Endothelial cell of umbilical vein (primary cell): ENCODE results near the gene ANGEL2. TPM values are rescaled to one million over a fixed set of nuclear protein-coding genes. Genes with fewer than 3 reads are reported as not detected.

Experiments
- BruUV-seq: library from RNA; stranded (reverse); fragments of 400-500 nt; replicated peaks from 2 replicates; lab custom pipeline; 2021; lab: Mats Ljungman, UMichigan
- CTCF ChIA-PET: fragments of 300-600, 350-600 bp; sonication (Branson Sonifier 250); formaldehyde crosslinking; loops from one replicate; lab custom pipeline; 2021; ENCODE audit warnings: antibody characterized with exemption, inconsistent platforms; lab: Charles Lee
- POLR2A ChIA-PET: fragments of 300-600, 350-600 bp; sonication (Branson Sonifier 250); formaldehyde crosslinking; loops from one replicate; lab custom pipeline; 2021; ENCODE audit warnings: antibody characterized with exemption, inconsistent platforms; lab: Charles Lee
- DNase-seq: peaks from one replicate; pipeline ENCODE4 v3.0.0-alpha.2; 2011; ENCODE audit warnings: low read depth, low spot score
- FAIRE-seq: peaks from 2 replicates; lab custom pipeline; 2011; peaks lifted over from hg19 to GRCh38; lab: Jason Lieb, UNC
- H2AFZ ChIP-seq: 2 replicates; pipeline ENCODE4 v1.6.0; 2012; ENCODE audit warnings: low read depth, low read length, control low read depth, inconsistent platforms
- H3K27ac ChIP-seq: 2 replicates; pipeline ENCODE4 v1.5.1; 2011; ENCODE audit warnings: low read depth, mild to moderate bottlenecking, control low read depth, low read length, moderate library complexity; ENCODE audit not compliant: insufficient read depth
- H3K27me3 ChIP-seq, 2 experiments: 2 replicates each; pipeline versions ENCODE4 v1.6.0 to v1.6.1; 2011; ENCODE audit warnings: low read length in 2 of 2, mixed read lengths in 1 of 2; ENCODE audit not compliant: control insufficient read depth in 2 of 2, insufficient read depth in 2 of 2
- H3K36me3 ChIP-seq, 2 experiments: 2 replicates in 1 of 2; 3 replicates in 1 of 2; pipeline ENCODE4 v1.5.1; 2011; ENCODE audit warnings: low read length in 2 of 2, mild to moderate bottlenecking in 1 of 2, moderate library complexity in 1 of 2; ENCODE audit not compliant: control insufficient read depth in 2 of 2, insufficient read depth in 2 of 2; ENCODE audit errors: extremely low read depth in 1 of 2
- H3K4me1 ChIP-seq: 3 replicates; pipeline ENCODE4 v1.5.1; 2011; ENCODE audit warnings: mild to moderate bottlenecking, low read length; ENCODE audit not compliant: control insufficient read depth, insufficient read depth; ENCODE audit errors: extremely low read depth
- H3K4me2 ChIP-seq: 2 replicates; pipeline ENCODE4 v1.6.1; 2011; ENCODE audit warnings: low read length, control low read depth, mixed read lengths; ENCODE audit not compliant: insufficient read depth
- H3K4me3 ChIP-seq, 3 experiments: fragments of 200-600 bp in 1 of 3; sonication (generic), shearing (Covaris generic) in 1 of 3; replicated peaks in 1 of 3; 2 replicates each; pipeline ENCODE4 v1.5.1; 2011 to 2016; ENCODE audit warnings: control low read depth in 3 of 3, low read length in 3 of 3, mild to moderate bottlenecking in 2 of 3, inconsistent platforms in 1 of 3, low read depth in 1 of 3, moderate library complexity in 1 of 3; ENCODE audit not compliant: insufficient read depth in 1 of 3
- H3K79me2 ChIP-seq: 2 replicates; pipeline ENCODE4 v1.6.0; 2012; ENCODE audit warnings: low read length, inconsistent platforms; ENCODE audit not compliant: control insufficient read depth, insufficient read depth
- H3K9ac ChIP-seq: replicated peaks from 2 replicates; pipeline ENCODE3; 2011; ENCODE audit warnings: low read length, control low read depth; ENCODE audit not compliant: insufficient read depth; ENCODE audit errors: extremely low read depth
- H3K9me1 ChIP-seq: replicated peaks from 3 replicates; pipeline ENCODE4 v1.6.0; 2011; ENCODE audit warnings: mild to moderate bottlenecking, low read length; ENCODE audit not compliant: control insufficient read depth, insufficient read depth; ENCODE audit errors: extremely low read depth
- H3K9me3 ChIP-seq: replicated peaks from 2 replicates; pipeline ENCODE4 v1.5.1; 2012; ENCODE audit warnings: low read length, inconsistent platforms; ENCODE audit not compliant: control insufficient read depth, insufficient read depth
- H4K20me1 ChIP-seq: replicated peaks from 2 replicates; pipeline ENCODE3; 2011; ENCODE audit warnings: mild to moderate bottlenecking, low read length; ENCODE audit not compliant: control insufficient read depth, insufficient read depth; ENCODE audit errors: extremely low read depth
- CTCF ChIP-seq, 2 donors: IDR thresholded peaks; 1 replicate in 1 of 2; 2 replicates in 1 of 2; pipeline ENCODE4 v1.5.1; 2011; ENCODE audit warnings: low read length in 2 of 2, mild to moderate bottlenecking in 2 of 2, moderate library complexity in 2 of 2, control low read depth in 1 of 2, inconsistent platforms in 1 of 2, low read depth in 1 of 2; ENCODE audit not compliant: insufficient read depth in 1 of 2; ENCODE audit errors: extremely low read depth in 1 of 2
- EZH2 ChIP-seq: IDR thresholded peaks from 2 replicates; pipeline ENCODE4 v1.6.1; 2012; ENCODE audit warnings: borderline replicate concordance, low read depth, mild to moderate bottlenecking, moderate library complexity, low read length, inconsistent platforms; ENCODE audit not compliant: severe bottlenecking
- FOS ChIP-seq: IDR thresholded peaks from 2 replicates; pipeline ENCODE4 v1.6.1; 2011; ENCODE audit warnings: mild to moderate bottlenecking, low read length, moderate library complexity, borderline replicate concordance; ENCODE audit not compliant: insufficient read depth
- GATA2 ChIP-seq: IDR thresholded peaks from 2 replicates; pipeline ENCODE4 v1.7.0; 2011; ENCODE audit warnings: low read depth, mild to moderate bottlenecking, moderate library complexity, mixed read lengths, low read length; ENCODE audit not compliant: insufficient read length, insufficient read depth
- JUN ChIP-seq: IDR thresholded peaks from 2 replicates; pipeline ENCODE4 v1.6.1; 2011; ENCODE audit warnings: borderline replicate concordance, low read depth; ENCODE audit not compliant: insufficient read length, insufficient read depth
- MAX ChIP-seq: IDR thresholded peaks from 2 replicates; pipeline ENCODE4 v1.6.1; 2011; ENCODE audit not compliant: insufficient read depth, insufficient read length
- MYC ChIP-seq: IDR thresholded peaks from one replicate; pipeline ENCODE4 v1.6.1; 2011; ENCODE audit warnings: mild to moderate bottlenecking, low read depth, low read length
- POLR2A ChIP-seq: IDR thresholded peaks from 2 replicates; pipeline ENCODE4 v1.6.1; 2012; ENCODE audit warnings: low read depth, mild to moderate bottlenecking, control low read depth, low read length
- POLR2AphosphoS5 ChIP-seq: IDR thresholded peaks from 2 replicates; pipeline ENCODE4 v1.6.1; 2012; ENCODE audit warnings: low read depth, mild to moderate bottlenecking, control low read depth, low read length, moderate library complexity; ENCODE audit not compliant: insufficient read depth
- dilution Hi-C: fragments of 300-500 bp; cut with MboI; formaldehyde crosslinking; loops from one replicate; pipeline ENCODE4 v1.15.0; 2019; ENCODE audit warnings: low sequenced_read_pairs; ENCODE audit not compliant: extremely low pct_ligation_motif_present
- intact Hi-C: fragments of 100-400 bp; cut with micrococcal nuclease; formaldehyde crosslinking; loops from one replicate; pipeline ENCODE4 v1.10.0; 2022
- polyA plus RNA-seq, 4 experiments: library from polyadenylated mRNA; depleted of rRNA in 3 of 4; stranded (reverse) in 3 of 4; unstranded in 1 of 4; fragments of >200 nt; gene quantifications; 2 replicates each; pipeline versions ENCODE4 v1.2.1 to v1.2.3, GENCODE V29; 2011 to 2012; ENCODE audit warnings: missing spikeins in 1 of 4
- total RNA-seq: library from RNA; stranded (reverse); gene quantifications from 2 replicates; pipeline ENCODE4 v1.2.3, GENCODE V29; 2021

Gene ANGEL2
- total and polyA plus RNA-seq, 2 donors (not counting 3 experiments of a cell fraction or from before 2014, with no cell fraction given): 11.9 to 39.1 TPM

GRCh38 chr1:213034713-213035112 is 19.0 kb upstream of the ANGEL2 start:
- FAIRE-seq (no peak), DNase-seq (no peak)
- H3K79me2 ChIP-seq: no peaks in the 10 kb centered on the region
- H3K27ac ChIP-seq: no peak overlapping the region
- H3K9me3 ChIP-seq: no peaks in the 10 kb centered on the region
- H2AFZ ChIP-seq: no peak overlapping the region
- ChIA-PET CTCF (no interaction called here), POLR2A (no interaction called here)
- dilution Hi-C loops: no loop called here
- no peak overlapping the region for H3K9ac ChIP-seq
- TF ChIP-seq EZH2: no peak
- no peak for TF ChIP-seq POLR2A
- no peak for TF ChIP-seq POLR2AphosphoS5
- TF ChIP-seq CTCF (IDR thresholded peaks at IDR 0.05; ENCODE audit: extremely low read depth in 1 of 2, insufficient read depth in 1 of 2, low read depth in 1 of 2, low read length in 2 of 2): no peak
- no peak for TF ChIP-seq FOS
- TF ChIP-seq JUN: no peak
- no peak for TF ChIP-seq MAX
- TF ChIP-seq MYC: no peak
- TF ChIP-seq GATA2: no peak
- H3K27me3 ChIP-seq: peaks cover 4 to 6% of the 10 kb centered on the region in 2 experiments
- BruUV-seq: no TSS peak
- no peaks in the 10 kb centered on the region for H3K36me3 ChIP-seq
- H3K4me1 ChIP-seq: no peaks in the 10 kb centered on the region
- intact Hi-C loops: no loop called here
- no peaks in the 10 kb centered on the region for H4K20me1 ChIP-seq
- no peak overlapping the region for H3K4me3 ChIP-seq
- no peaks in the 10 kb centered on the region for H3K9me1 ChIP-seq
- no peak overlapping the region for H3K4me2 ChIP-seq
